Sigmoid colon (tissue), 4 donors: ENCODE measurements around the gene CSRP1.
A peak's percentile ranks its signal among the peaks of the same experiment; 100 is the strongest.

Source experiments
- CTCF ChIP-seq, 4 experiments: fragments of 450-650 bp in 3 of 4; fragments of 200-600 bp in 1 of 4; IDR thresholded peaks; one replicate each; pipeline ENCODE4 v1.5.1; 2016 to 2019; ENCODE audit warnings: antibody characterized with exemption in 4 of 4, mild to moderate bottlenecking in 3 of 4, moderate library complexity in 2 of 4
- EP300 ChIP-seq, 4 donors: sonication (generic); formaldehyde crosslinking; IDR thresholded peaks; one replicate each; pipeline ENCODE4 v1.6.1; 2017; ENCODE audit warnings: antibody characterized with exemption in 4 of 4
- POLR2A ChIP-seq, 2 donors: fragments of 450-650 bp; IDR thresholded peaks; one replicate each; pipeline ENCODE4 v1.6.1; 2016; ENCODE audit warnings: antibody characterized with exemption in 2 of 2, mild to moderate bottlenecking in 2 of 2, moderate library complexity in 2 of 2
- POLR2AphosphoS5 ChIP-seq, 4 donors: sonication (generic); formaldehyde crosslinking; IDR thresholded peaks; one replicate each; pipeline ENCODE4 v1.6.1; 2017; ENCODE audit warnings: antibody characterized with exemption in 4 of 4

- peak; percentile 86 to 98 (median 96) for TF ChIP-seq CTCF (IDR thresholded peaks at IDR 0.05)
- TF ChIP-seq POLR2A (IDR thresholded peaks at IDR 0.05): no peak
- TF ChIP-seq EP300 (IDR thresholded peaks at IDR 0.05): no peak
- peak; percentile 46 to 90 (median 71) for TF ChIP-seq POLR2AphosphoS5 (IDR thresholded peaks at IDR 0.05)
Observed at GRCh38 chr1:201481761-201482493, 25.0 kb downstream of the CSRP1 start.
